ENCODE results near the gene KIAA2012.

The KIAA2012 gene

GRCh38 chr2:202088777-202089176, 15.7 kb downstream of the KIAA2012 start:
- DNase-seq: no peak

DNA sequence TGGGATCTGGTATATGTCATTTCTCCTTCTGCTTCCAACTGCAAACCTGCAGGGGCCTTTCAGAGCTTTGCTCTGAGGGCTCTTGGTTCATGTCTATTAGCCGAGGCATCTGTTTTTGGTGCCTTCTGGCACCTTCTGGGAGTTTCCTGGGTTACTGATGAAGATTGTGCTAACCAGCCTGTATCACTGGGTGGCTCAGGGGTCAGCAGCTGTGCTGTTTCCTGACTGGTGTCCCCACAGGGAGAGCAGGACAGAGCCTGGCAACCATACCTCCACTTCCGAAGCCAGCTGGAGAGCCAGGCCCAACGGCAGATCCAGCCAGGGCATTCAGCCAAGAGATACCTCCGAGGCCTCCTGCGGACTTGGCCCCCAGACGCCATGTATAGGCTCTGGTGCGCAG, 17.5 kb downstream of the KIAA2012 start:
- DNase-seq: no peak

DNA sequence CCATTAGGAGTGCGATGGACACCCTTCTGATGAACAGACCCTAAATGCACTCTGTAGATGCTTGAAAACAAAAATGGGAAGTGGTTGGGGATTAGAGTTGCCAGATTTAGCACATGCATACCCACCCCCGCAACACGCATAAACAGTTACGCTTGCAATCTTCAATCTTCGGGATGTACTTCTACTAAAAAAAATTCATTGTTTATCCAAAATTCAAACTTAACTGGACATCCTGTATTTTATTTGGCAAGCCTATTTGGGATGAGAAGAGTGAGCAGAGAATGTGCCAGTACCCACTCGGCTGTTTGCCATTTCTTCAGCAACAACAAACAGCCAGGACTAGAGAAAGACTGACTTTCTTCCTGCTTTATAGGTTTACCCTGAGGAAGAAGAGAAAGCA, 18.4 kb downstream of the KIAA2012 start:
- DNase-seq: no peak

DNA sequence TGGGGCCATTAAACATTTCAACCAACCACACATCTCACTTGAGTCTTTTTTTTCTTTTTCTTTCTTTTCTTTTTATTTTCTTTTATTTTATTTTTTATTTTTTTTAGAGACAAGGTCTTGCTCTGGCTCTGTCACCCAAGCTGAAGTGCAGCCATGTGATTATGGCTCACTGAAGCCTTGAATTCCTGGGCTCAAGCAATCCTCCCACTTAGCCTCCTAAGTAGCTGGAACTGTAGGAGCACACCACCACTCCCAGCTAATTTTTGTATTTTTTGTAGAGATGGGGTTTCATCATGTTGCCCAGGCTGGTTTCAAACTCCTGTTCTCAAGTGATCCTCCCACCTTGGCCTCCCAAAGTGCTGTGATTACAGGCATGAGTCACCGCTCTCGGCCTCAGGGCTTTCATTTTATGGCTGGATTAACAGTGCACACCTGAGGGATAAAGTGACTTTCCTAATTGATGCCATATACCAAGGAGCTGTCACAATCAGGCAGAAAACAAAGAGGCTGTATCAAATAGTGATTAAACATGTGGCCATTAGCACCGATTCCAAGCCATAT, 21.5 kb downstream of the KIAA2012 start:
- DNase-seq: peak in 1 of 3 experiments; percentile 19

- DNase-seq: no peak
These were observed 22.2 kb downstream of the KIAA2012 start for GRCh38 chr2:202095235-202095634.

DNA sequence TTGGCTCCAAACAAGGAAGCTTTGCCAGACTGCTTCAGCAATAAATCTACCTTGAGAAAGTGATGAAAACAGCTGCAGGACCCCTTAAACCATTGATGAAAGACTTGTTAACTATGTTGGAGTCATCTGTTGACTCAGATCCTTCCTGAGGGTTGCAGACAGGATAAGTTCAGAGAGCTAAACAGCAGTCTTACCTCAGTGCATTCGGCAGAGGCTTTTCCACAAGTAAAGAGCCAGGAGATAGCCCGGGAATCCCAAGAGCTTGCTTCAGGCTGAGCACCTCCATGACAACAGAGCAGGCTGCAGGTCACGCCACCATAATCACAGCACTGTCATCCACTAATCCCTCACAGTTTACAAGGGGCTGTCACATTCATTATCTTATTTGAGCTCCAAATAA, 23.7 kb downstream of the KIAA2012 start:
- DNase-seq: no peak

DNA sequence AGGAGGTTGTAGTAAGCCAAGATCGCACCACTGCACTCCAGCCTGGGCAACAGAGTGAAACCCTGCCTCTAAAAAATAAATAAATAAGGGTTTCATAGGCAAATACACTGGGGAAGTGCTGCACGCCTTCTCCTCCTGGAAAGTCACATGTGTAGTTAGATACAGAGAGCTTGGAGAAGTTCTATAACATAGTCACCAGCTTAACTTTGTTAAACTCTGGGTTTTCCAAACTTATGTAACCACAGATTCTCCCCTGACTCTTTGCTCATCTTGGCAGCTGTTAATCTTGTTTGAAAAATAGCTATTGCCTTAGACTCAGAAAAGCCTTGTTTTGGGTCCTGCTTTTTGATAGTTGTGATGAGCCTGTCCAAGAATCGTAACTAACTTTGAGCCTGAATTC, 25.2 kb downstream of the KIAA2012 start:
- no peak for DNase-seq

DNA sequence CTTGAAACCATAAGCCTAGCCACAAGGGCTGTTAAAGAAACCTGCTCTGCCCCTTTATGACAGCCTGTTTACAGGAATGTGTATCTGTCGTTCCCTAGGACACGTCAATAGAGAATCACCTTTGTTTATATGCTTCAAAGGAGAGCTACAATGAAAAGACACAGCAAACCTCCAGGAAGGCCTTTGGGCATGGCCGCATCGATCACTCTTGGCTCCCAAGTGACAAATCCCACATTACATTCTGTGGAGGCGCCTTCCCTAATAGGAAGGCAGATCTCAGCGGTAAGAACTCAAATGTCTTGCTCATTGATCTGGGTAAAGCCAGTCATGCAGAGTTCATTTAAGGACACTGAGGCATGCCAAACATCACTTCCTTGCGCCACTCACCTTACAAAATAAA, 26.5 kb downstream of the KIAA2012 start:
- DNase-seq: no peak

GRCh38 chr2:202100176-202100575, 27.1 kb downstream of the KIAA2012 start:
- peak; percentile 2 to 33 (median 11) for DNase-seq

DNA sequence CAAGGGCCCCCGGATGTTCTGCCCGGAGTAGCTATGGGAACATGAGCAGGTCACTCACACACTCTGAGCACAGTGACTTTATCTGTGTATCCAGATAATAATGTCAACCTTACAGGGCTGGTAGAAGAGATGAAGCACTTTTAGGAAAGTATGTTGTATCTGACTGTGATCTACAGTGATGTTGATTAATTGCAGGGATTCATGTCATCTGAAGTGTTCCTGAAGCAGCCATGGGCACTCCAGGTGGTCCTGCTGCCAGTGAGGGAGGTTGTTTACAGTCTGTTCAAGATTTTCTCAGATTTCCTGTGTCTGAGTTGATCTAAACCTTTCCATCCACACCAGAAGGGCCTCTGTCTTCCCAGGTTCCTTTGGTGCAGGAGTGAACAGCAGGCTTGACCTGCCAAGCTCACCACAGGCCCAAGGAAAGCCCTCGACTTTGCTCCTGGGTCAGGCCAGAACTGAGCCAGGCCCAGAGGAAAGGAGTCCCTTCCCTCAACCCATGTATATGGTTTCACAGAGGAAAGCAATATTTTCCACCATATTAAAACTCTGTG, 28.0 kb downstream of the KIAA2012 start:
- peak; percentile 34 to 73 (median 66) for DNase-seq

GRCh38 chr2:202102425-202103000, 29.5 kb downstream of the KIAA2012 start:
- DNase-seq: peak in 2 of 3 experiments; percentile 24 to 37

- no peak for DNase-seq
These were observed 31.3 kb downstream of the KIAA2012 start for GRCh38 chr2:202104286-202104870.

DNA sequence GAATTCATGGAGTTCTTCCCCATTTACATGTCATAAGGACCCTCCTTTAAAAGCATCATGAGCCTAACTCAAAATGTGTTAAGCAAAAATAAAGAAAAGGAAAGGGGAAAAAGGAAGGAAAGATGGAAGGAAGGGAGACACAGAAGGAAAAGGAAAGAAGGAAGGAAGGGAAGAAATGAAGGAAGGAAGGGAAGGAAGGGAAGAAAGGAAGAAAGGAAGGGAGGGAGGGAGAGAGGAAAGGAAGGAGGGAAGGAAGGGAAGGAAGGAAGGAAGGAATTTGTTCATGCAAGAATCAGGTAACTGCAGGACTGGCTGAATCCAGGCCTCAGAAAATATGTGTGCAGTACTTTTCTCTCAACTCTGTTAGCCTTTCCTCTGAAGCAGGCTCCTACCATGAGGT, 32.0 kb downstream of the KIAA2012 start:
- DNase-seq: no peak

DNA sequence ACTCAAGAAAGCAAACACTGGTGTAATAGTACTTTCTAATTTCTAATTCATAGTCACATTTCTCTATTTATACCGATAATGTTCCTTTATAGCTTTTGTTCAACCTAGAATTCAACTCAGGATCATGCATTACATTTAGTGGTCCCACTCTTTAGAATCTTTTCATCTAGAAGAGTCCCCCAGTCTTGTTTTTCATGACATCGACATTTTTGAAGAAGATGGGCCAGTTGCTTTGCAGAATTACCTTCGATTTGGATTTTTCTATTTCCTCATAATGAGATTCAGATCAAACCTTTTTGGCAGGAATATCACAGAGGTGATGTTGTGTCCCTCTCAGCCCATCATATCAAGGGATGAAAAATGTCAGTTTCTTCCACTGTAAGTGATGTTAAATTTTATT, 35.3 kb downstream of the KIAA2012 start:
- no peak for DNase-seq

DNA sequence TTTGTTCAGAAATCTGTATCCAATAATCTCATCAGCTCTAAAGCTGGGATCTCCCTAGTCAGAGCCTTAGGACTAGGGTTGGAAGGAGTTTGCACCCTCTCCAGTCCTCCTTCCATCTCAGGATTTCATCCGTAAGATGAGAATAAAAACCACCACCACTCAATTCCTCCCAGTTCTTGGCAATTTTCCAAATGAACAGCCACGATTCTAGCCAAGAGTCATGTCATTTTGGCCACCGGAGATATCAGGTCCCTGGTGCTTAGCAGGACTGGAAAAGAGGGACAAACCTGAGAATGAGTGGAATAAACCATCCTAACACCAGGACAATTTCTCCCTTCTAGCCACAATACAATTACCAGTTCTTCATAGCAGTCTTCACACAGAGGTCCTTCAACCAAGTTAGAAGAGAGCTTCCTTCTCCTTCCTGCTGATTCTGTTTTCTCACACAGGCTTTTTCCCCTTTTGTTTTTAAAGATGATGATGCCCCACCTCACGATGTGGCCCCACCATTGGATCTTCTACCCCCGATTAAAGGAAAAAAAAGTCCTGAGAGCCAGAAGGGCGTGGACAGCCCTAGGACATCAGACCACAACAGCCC, 36.2 kb downstream of the KIAA2012 start:
- DNase-seq: peak in 1 of 3 experiments; percentile 3

GRCh38 chr2:202109737-202110184, 36.7 kb downstream of the KIAA2012 start:
- DNase-seq: peak in 1 of 3 experiments; percentile 1

DNA sequence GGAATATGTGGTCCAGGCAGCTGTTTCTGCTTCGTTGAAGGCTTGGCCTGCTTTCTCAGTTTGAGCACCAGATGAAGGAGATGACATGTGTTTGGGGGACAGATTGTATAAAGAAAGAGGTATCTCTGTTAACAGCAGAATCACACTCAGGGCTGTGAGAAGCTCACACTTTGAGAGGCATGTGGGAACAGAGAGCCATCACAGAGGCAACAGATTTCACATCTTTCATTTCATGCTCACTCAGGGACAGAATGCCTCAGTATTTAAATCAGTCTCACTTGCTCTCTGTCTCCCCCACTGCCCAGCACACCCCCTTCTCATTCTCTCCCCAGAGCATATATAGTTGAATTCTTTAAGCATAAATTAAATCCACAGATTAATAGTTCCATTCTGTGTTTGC, 37.4 kb downstream of the KIAA2012 start:
- no peak for DNase-seq

DNA sequence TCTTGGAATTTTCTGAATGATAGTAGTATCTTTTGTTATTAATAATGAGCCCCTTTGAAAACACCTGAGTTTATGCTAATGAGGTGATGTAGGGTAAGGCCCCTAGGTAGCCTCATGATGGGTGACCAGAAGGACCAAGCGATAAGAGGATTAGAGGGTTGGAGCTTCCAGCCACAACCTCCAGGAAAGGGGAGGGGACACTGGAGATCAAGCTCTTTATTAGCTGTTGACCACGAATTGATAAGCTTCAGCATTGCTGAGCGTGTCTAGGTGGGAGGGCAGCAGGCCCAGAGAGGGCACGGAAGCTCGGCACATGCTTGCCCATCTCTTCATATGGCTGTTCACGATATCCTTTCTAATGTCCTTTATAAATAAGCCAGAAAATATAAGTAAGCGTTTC, 39.0 kb downstream of the KIAA2012 start:
- DNase-seq: no peak

DNA sequence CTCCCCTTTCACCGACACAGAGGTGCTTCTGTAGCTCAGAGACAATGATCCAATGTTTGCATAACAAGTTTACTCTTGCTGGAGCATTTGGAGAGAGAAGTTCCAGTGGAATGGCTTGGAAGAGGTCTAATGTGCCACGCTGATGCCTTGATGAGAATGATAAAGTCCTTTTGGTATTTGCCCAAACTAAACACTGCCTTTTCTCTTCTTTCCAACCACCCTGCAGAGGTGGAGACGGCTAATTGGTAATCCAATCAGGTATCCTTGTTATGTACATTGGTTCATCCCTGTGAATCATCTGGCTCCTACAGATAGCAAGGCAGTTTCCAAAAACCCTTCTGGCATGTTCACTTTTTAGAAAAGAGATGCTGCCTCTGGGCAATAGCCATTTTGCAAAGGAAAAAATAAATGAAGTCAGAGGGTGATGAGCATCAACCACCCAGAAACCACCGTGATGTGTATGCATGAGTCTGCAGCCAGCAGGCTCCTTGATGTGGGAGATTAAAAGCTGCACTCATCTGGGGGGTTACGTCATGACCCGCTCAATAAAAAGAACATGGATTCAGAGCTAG, 40.6 kb downstream of the KIAA2012 start:
- peak in 1 of 3 experiments; percentile 41 for DNase-seq

GRCh38 chr2:202114291-202114690, 41.2 kb downstream of the KIAA2012 start:
- DNase-seq: no peak

DNA sequence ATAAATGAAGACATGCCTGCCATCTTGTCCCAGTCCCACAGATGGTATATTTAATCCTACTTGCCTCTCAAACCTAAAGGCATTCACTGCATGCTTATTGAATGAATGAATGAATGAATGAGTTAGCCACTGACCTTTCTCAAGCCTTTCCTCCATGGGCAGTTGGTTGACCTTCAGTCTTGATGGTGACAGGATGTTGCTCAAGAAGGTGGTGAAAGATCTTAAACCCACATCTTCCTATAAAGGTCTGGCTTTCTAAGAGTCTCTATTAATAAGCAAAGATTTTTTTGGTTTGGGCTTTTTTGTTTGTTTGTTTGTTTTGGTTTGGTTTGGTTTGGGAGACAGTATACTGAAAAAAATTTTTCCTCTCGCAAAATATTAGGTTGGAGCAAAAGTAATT, 41.7 kb downstream of the KIAA2012 start:
- no peak for DNase-seq

DNA sequence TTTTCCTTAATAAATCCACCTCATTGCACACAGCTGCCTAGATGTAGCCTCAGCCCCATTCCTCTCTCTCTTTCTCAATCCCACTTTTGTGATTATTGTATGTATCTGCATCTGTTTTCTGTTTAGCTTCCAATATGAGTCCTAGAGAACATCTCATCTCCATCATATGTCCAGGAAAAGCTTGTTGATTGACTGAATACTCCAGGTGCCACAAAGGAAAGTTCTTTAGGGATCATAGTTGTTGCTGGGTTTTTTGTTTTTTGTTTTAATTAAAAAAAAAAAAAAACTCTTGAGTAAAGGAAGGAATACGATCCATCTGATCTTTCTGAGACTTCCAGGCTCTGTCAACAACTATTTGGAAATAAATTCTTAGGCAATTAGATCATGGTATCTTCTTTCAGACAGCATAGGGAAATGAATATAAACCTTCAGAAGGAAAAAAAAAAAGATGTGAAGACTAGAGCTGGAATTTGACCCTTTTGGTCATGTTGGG, 42.5 kb downstream of the KIAA2012 start:
- DNase-seq: no peak

DNA sequence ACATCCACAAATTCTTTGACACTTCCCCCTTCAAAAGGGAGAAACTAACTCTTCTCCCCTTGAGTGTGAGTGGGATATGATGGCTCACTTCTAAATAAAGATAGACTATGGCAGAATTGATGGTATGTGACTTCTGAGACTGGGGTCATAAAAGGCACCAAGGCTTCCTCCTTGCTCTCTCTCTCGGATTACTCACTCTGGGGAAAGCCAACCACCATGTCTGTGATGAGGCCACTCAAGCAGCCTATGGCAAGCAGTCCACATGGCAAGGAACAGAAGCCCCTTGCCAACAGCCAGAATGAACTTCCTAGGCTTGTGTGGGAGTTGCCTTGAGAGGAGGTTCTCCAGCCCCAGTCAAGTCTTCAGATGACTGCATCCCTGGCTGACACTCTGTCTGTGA, 43.6 kb downstream of the KIAA2012 start:
- DNase-seq: no peak
